HepG2 (cell line): ENCODE measurements around the gene C9orf50. TPM values are rescaled to one million over a fixed set of nuclear protein-coding genes. Genes with fewer than 3 reads are reported as not detected.

Experiments used
- ATAC-seq: fragments of 200-7000 bp; cut with Tn5 transposase; 3 replicates; pipeline ENCODE4 v1.9.1; 2020; ENCODE audit warnings: mild to moderate bottlenecking, moderate library complexity
- BruUV-seq: library from RNA; stranded (reverse); fragments of 400-500 nt; replicated peaks from 2 replicates; lab custom pipeline; 2021; lab: Mats Ljungman, UMichigan
- CTCF ChIA-PET: fragments of 300-600 bp; formaldehyde crosslinking; extraction: SDS; loops from one replicate; lab custom pipeline; 2021; ENCODE audit warnings: low total read pairs, inconsistent platforms, low intra/inter-chr PET ratio; lab: Yijun Ruan, JAX
- POLR2A ChIA-PET: fragments of 350-600 bp; sonication (Branson Sonifier 250); formaldehyde crosslinking; loops from one replicate; lab custom pipeline; 2020; ENCODE audit warnings: antibody characterized with exemption, inconsistent platforms; lab: Yijun Ruan, JAX
- DNase-seq: peaks from one replicate; pipeline ENCODE4 v3.0.0-alpha.2; 2015; ENCODE audit warnings: low spot score
- FAIRE-seq: peaks from 3 replicates; lab custom pipeline; 2011; peaks lifted over from hg19 to GRCh38; lab: Jason Lieb, UNC
- H2AFZ ChIP-seq: one replicate; pipeline ENCODE4 v1.6.1; 2011; ENCODE audit warnings: low read length, inconsistent platforms
- H3K27ac ChIP-seq: fragments of 300-600 bp; 3 replicates; pipeline ENCODE4 v1.8.0; 2011; ENCODE audit warnings: mixed run types, mild to moderate bottlenecking, mixed read lengths, low read length, inconsistent platforms; ENCODE audit not compliant: insufficient read depth; ENCODE audit errors: extremely low read length
- H3K27me3 ChIP-seq, 2 experiments: fragments of 200-600 bp in 1 of 2; 2 replicates in 1 of 2; 3 replicates in 1 of 2; pipeline versions ENCODE4 v1.6.0 to v1.8.0; 2011; ENCODE audit warnings: low read length in 2 of 2, mild to moderate bottlenecking in 2 of 2, moderate library complexity in 2 of 2, inconsistent platforms in 1 of 2; ENCODE audit not compliant: insufficient read depth in 2 of 2, control insufficient read depth in 1 of 2
- H3K36me3 ChIP-seq, 2 experiments: fragments of 200-600 bp in 1 of 2; replicated peaks in 1 of 2; 2 replicates in 1 of 2; 3 replicates in 1 of 2; pipeline versions ENCODE4 v1.5.1 to v1.8.0; 2011; ENCODE audit warnings: low read length in 2 of 2, inconsistent platforms in 1 of 2; ENCODE audit not compliant: insufficient read depth in 2 of 2, control insufficient read depth in 1 of 2
- H3K4me1 ChIP-seq: 2 replicates; pipeline ENCODE4 v1.5.1; 2012; ENCODE audit warnings: low read length, inconsistent platforms; ENCODE audit not compliant: insufficient read depth
- H3K4me2 ChIP-seq: 2 replicates; pipeline ENCODE4 v1.6.0; 2011; ENCODE audit warnings: low read depth, low read length, inconsistent platforms
- H3K4me3 ChIP-seq, 3 experiments: fragments of 200-600 bp in 1 of 3; sonication (generic), shearing (Covaris generic) in 1 of 3; replicated peaks in 1 of 3; 2 replicates each; pipeline ENCODE4 v1.5.1; 2011 to 2016; ENCODE audit warnings: low read length in 3 of 3, inconsistent platforms in 2 of 3, low read depth in 2 of 3, mild to moderate bottlenecking in 2 of 3, control low read depth in 1 of 3, mixed read lengths in 1 of 3; ENCODE audit not compliant: insufficient read depth in 1 of 3
- H3K79me2 ChIP-seq: one replicate; pipeline ENCODE4 v1.6.1; 2011; ENCODE audit warnings: low read length, inconsistent platforms; ENCODE audit not compliant: insufficient read depth
- H3K9ac ChIP-seq: 2 replicates; pipeline ENCODE4 v1.6.0; 2011; ENCODE audit warnings: mild to moderate bottlenecking, low read depth, low read length, inconsistent platforms; ENCODE audit not compliant: insufficient read depth
- H3K9me3 ChIP-seq: 2 replicates; pipeline ENCODE4 v1.5.1; 2012; ENCODE audit warnings: mild to moderate bottlenecking, low read length
- H4K20me1 ChIP-seq: 2 replicates; pipeline ENCODE4 v1.6.0; 2011; ENCODE audit warnings: inconsistent platforms, mild to moderate bottlenecking, low read length, moderate library complexity; ENCODE audit not compliant: insufficient read depth
- AKAP8 ChIP-seq: sonication (generic); formaldehyde crosslinking; IDR thresholded peaks from 2 replicates; pipeline ENCODE4 v1.5.1; 2020; ENCODE audit warnings: mild to moderate bottlenecking, missing genetic modification reagents
- CC2D1A ChIP-seq: sonication (generic); formaldehyde crosslinking; IDR thresholded peaks from 2 replicates; pipeline ENCODE4 v1.8.1; 2023; ENCODE audit warnings: mild to moderate bottlenecking, missing genetic modification reagents
- FOSL2 ChIP-seq: sonication (generic); formaldehyde crosslinking; IDR thresholded peaks from 2 replicates; pipeline ENCODE4 v1.4.0; 2020; ENCODE audit warnings: missing genetic modification reagents
- HBP1 ChIP-seq: IDR thresholded peaks from 2 replicates; pipeline ENCODE4 v1.6.1; 2016; ENCODE audit warnings: low read depth, control low read depth
- REL ChIP-seq: sonication (generic); formaldehyde crosslinking; conservative IDR thresholded peaks from 2 replicates; pipeline ENCODE4 v1.8.0; 2022; ENCODE audit warnings: mild to moderate bottlenecking, missing genetic modification reagents, moderate library complexity
- U2AF1 ChIP-seq: fragments of 200-400 bp; formaldehyde crosslinking; optimal IDR thresholded peaks from 2 replicates; pipeline ENCODE3; 2017; ENCODE audit warnings: mild to moderate bottlenecking, low read depth, low read length
- ZEB1 ChIP-seq: IDR thresholded peaks from 2 replicates; pipeline ENCODE4 v1.6.1; 2012; ENCODE audit warnings: mild to moderate bottlenecking, low read depth, inconsistent platforms; ENCODE audit not compliant: insufficient replicate concordance
- ZNF20 ChIP-seq: sonication (generic); formaldehyde crosslinking; IDR thresholded peaks from 2 replicates; pipeline ENCODE4 v1.4.0; 2020; ENCODE audit warnings: mild to moderate bottlenecking, moderate library complexity, missing genetic modification reagents
- ZNF274 ChIP-seq: sonication (generic); formaldehyde crosslinking; IDR thresholded peaks from 2 replicates; pipeline ENCODE4 v1.5.1; 2020; ENCODE audit warnings: mild to moderate bottlenecking, missing genetic modification reagents
- ZNF280D ChIP-seq: sonication (generic); formaldehyde crosslinking; IDR thresholded peaks from 2 replicates; pipeline ENCODE4 v1.5.1; 2020; ENCODE audit warnings: mild to moderate bottlenecking, missing genetic modification reagents
- ZNF629 ChIP-seq: sonication (generic); formaldehyde crosslinking; conservative IDR thresholded peaks from 2 replicates; pipeline ENCODE4 v1.5.0; 2020; ENCODE audit warnings: missing genetic modification reagents
- ZNF766 ChIP-seq: sonication (generic); formaldehyde crosslinking; IDR thresholded peaks from 2 replicates; pipeline ENCODE4 v1.5.0; 2020; ENCODE audit warnings: missing genetic modification reagents, borderline replicate concordance
- ZNF780A ChIP-seq: sonication (generic); formaldehyde crosslinking; IDR thresholded peaks from 2 replicates; pipeline ENCODE4 v1.8.0; 2022; ENCODE audit warnings: mild to moderate bottlenecking, missing genetic modification reagents, moderate library complexity
- WGBS: methylation state at CpG from one replicate; pipeline ENCODE4 v1.1.6; 2017; ENCODE audit warnings: low lambda C conversion rate; 5-methylcytosine and 5-hydroxymethylcytosine counted together
- in situ Hi-C: cut with HindIII; loops from 2 replicates; pipeline ENCODE4 v1.10.0; 2017; ENCODE audit warnings: low pct_unique_long_range_greater_than_20kb; ENCODE audit not compliant: extremely low pct_ligation_motif_present
- intact Hi-C: fragments of 100-400 bp; cut with micrococcal nuclease; formaldehyde crosslinking; loops from one replicate; pipeline ENCODE4 v1.10.0; 2022; ENCODE audit not compliant: unreplicated experiment
- polyA plus RNA-seq, 8 experiments: library from polyadenylated mRNA; depleted of rRNA in 3 of 8; stranded (reverse) in 7 of 8; unstranded in 1 of 8; fragments of >200 nt; fragmentation: Illumina TruSeq in 4 of 8; extraction: Trizol in 4 of 8; gene quantifications; 2 replicates each; pipeline versions ENCODE4 v1.2.1 to v1.2.3, GENCODE V29; 2011 to 2016; ENCODE audit warnings: low read depth in 4 of 8, missing spikeins in 1 of 8, mixed read lengths in 1 of 8; ENCODE audit not compliant: insufficient read depth in 1 of 8
- total RNA-seq, 5 experiments: library from RNA; depleted of rRNA; stranded (reverse); fragments of >200 nt; fragmentation: Illumina TruSeq; extraction: Trizol; gene quantifications; 2 replicates each; pipeline ENCODE4 v1.2.3, GENCODE V29; 2016; ENCODE audit warnings: low read depth in 1 of 5
- TF ChIP-seq, protein P1 (sequence below): IDR thresholded peaks from 2 replicates; pipeline ENCODE4 v1.6.1; 2016; ENCODE audit warnings: missing biosample characterization, missing genetic modification reagents, low read depth
- TF ChIP-seq, protein P2 (sequence below): sonication (generic); formaldehyde crosslinking; IDR thresholded peaks from 2 replicates; pipeline ENCODE4 v1.5.0; 2020; ENCODE audit warnings: mild to moderate bottlenecking, missing genetic modification reagents
- TF ChIP-seq, protein P3 (sequence below): IDR thresholded peaks from 2 replicates; pipeline ENCODE4 v1.6.1; 2016; ENCODE audit warnings: mild to moderate bottlenecking, missing biosample characterization, missing genetic modification reagents

C9orf50 gene
- total and polyA plus RNA-seq, 2 of the 13 experiments (the other 11 are each of a cell fraction or from before 2014, with no cell fraction given), result not detected

- no peak overlapping the region for H3K9ac ChIP-seq
- H3K9me3 ChIP-seq, result no peaks in the 10 kb centered on the region
- CTCF ChIA-PET, result no interaction called here
- TF ChIP-seq ZNF274 (no peak), ZNF629 (no peak), ZEB1 (no peak), FOSL2 (CRISPR knock-in tag) (no peak), HBP1 (no peak), AKAP8 (CRISPR knock-in tag) (no peak), ZNF780A (no peak), U2AF1 (no peak), CC2D1A (CRISPR knock-in tag) (no peak), ZNF280D (CRISPR knock-in tag) (no peak), ZNF20 (CRISPR knock-in tag) (no peak), ZNF766 (CRISPR knock-in tag) (no peak), REL (CRISPR knock-in tag) (no peak)
- TF ChIP-seq, protein P1, sequence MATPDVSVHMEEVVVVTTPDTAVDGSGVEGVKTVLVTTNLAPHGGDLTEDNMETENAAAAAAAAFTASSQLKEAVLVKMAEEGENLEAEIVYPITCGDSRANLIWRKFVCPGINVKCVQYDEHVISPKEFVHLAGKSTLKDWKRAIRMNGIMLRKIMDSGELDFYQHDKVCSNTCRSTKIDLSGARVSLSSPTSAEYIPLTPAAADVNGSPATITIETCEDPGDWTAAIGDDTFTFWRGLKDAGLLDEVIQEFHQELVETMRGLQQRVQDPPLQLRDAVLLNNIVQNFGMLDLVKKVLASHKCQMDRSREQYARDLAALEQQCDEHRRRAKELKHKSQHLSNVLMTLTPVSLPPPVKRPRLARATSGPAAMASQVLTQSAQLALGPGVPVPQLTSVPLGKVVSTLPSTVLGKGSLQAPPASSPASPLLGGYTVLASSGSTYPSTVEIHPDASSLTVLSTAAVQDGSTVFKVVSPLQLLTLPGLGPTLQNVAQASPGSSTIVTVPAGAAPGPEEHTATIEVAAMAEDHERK, result no peak
- TF ChIP-seq, protein P2, sequence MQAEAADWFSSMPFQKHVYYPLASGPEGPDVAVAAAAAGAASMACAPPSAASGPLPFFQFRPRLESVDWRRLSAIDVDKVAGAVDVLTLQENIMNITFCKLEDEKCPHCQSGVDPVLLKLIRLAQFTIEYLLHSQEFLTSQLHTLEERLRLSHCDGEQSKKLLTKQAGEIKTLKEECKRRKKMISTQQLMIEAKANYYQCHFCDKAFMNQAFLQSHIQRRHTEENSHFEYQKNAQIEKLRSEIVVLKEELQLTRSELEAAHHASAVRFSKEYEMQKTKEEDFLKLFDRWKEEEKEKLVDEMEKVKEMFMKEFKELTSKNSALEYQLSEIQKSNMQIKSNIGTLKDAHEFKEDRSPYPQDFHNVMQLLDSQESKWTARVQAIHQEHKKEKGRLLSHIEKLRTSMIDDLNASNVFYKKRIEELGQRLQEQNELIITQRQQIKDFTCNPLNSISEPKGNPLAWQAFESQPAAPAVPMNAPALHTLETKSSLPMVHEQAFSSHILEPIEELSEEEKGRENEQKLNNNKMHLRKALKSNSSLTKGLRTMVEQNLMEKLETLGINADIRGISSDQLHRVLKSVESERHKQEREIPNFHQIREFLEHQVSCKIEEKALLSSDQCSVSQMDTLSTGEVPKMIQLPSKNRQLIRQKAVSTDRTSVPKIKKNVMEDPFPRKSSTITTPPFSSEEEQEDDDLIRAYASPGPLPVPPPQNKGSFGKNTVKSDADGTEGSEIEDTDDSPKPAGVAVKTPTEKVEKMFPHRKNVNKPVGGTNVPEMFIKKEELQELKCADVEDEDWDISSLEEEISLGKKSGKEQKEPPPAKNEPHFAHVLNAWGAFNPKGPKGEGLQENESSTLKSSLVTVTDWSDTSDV (CRISPR knock-in tag), result no peak
- TF ChIP-seq, protein P3, sequence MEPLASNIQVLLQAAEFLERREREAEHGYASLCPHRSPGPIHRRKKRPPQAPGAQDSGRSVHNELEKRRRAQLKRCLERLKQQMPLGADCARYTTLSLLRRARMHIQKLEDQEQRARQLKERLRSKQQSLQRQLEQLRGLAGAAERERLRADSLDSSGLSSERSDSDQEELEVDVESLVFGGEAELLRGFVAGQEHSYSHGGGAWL (CRISPR knock-in tag), result no peak
- H4K20me1 ChIP-seq, result no peaks in the 10 kb centered on the region
- ATAC-seq (no peak), FAIRE-seq (no peak), DNase-seq (no peak)
- WGBS, result 19% methylated on average over 2 of the region's 2 CpGs
- no peak overlapping the region for H3K27ac ChIP-seq
- no TSS peak for BruUV-seq
- no peak overlapping the region for H3K4me3 ChIP-seq
- H3K4me1 ChIP-seq, result peaks cover 7% of the 10 kb centered on the region
- H2AFZ ChIP-seq, result no peak overlapping the region
- POLR2A ChIA-PET, result no interaction called here
- peaks cover 7 to 32% of the 10 kb centered on the region in 2 experiments; a peak in 4 of 5 replicates for H3K27me3 ChIP-seq
- no peak overlapping the region for H3K4me2 ChIP-seq
- intact Hi-C loops, result no loop called here
- H3K79me2 ChIP-seq, result no peaks in the 10 kb centered on the region
- in situ Hi-C loops, result no loop called here
- H3K36me3 ChIP-seq, result no peaks in the 10 kb centered on the region
Observed at GRCh38 chr9:129661029-129661428, 40.1 kb upstream of the C9orf50 start.
